Measurements from ENCODE around the gene SERAC1.

DNA sequence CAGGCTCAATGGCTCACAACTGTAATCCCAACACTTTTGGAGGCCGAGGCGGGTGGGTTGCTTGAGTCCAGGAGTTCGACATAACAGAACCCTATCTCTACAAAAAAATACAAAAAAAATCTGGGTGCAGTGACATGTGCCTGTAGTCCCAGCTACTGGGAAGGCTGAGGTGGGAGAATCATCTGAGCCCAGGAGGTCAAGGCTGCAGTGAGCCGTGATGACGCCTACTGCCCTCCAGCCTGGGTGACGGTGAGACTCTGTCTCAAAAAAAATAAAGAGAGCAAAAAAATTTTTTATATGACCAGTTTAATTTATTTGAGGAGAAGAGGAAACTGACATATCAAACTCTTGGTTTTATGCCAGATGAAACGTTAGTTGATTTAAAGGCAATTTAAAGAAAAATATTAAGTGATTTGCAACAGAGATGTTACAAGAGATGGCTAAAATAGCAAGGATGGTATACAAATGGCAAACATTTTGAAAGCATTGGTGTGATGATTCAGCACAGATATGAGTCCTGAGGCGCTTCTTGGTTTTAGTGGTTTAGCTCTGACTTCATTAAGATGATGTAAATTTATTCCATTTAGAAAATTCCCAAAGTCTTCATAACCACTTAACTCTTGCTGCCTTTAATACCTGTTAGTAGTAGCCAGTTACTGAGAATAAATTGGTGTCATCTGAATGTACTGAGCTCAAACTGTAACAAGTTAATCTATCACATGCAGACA is 17.8 kb upstream of the SERAC1 start:
- TF ChIP-seq JUN (IDR thresholded peaks at IDR 0.05), result no peak
- no peak for TF ChIP-seq NPAS2 (CRISPR knock-in tag; IDR thresholded peaks at IDR 0.05; ENCODE audit: borderline replicate concordance)
- TF ChIP-seq, protein P1, sequence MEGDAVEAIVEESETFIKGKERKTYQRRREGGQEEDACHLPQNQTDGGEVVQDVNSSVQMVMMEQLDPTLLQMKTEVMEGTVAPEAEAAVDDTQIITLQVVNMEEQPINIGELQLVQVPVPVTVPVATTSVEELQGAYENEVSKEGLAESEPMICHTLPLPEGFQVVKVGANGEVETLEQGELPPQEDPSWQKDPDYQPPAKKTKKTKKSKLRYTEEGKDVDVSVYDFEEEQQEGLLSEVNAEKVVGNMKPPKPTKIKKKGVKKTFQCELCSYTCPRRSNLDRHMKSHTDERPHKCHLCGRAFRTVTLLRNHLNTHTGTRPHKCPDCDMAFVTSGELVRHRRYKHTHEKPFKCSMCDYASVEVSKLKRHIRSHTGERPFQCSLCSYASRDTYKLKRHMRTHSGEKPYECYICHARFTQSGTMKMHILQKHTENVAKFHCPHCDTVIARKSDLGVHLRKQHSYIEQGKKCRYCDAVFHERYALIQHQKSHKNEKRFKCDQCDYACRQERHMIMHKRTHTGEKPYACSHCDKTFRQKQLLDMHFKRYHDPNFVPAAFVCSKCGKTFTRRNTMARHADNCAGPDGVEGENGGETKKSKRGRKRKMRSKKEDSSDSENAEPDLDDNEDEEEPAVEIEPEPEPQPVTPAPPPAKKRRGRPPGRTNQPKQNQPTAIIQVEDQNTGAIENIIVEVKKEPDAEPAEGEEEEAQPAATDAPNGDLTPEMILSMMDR (IDR thresholded peaks at IDR 0.05), result no peak
- TF ChIP-seq POLR2A (IDR thresholded peaks at IDR 0.05; ENCODE audit: low read length), result no peak
- no peak for TF ChIP-seq RNF2 (IDR thresholded peaks at IDR 0.05; ENCODE audit: borderline replicate concordance, low read depth)
- no peak for TF ChIP-seq SREBF2 (IDR thresholded peaks at IDR 0.05)
- TF ChIP-seq, protein P2, sequence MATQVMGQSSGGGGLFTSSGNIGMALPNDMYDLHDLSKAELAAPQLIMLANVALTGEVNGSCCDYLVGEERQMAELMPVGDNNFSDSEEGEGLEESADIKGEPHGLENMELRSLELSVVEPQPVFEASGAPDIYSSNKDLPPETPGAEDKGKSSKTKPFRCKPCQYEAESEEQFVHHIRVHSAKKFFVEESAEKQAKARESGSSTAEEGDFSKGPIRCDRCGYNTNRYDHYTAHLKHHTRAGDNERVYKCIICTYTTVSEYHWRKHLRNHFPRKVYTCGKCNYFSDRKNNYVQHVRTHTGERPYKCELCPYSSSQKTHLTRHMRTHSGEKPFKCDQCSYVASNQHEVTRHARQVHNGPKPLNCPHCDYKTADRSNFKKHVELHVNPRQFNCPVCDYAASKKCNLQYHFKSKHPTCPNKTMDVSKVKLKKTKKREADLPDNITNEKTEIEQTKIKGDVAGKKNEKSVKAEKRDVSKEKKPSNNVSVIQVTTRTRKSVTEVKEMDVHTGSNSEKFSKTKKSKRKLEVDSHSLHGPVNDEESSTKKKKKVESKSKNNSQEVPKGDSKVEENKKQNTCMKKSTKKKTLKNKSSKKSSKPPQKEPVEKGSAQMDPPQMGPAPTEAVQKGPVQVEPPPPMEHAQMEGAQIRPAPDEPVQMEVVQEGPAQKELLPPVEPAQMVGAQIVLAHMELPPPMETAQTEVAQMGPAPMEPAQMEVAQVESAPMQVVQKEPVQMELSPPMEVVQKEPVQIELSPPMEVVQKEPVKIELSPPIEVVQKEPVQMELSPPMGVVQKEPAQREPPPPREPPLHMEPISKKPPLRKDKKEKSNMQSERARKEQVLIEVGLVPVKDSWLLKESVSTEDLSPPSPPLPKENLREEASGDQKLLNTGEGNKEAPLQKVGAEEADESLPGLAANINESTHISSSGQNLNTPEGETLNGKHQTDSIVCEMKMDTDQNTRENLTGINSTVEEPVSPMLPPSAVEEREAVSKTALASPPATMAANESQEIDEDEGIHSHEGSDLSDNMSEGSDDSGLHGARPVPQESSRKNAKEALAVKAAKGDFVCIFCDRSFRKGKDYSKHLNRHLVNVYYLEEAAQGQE (IDR thresholded peaks at IDR 0.05), result no peak
- TF ChIP-seq MAFK (IDR thresholded peaks at IDR 0.05; ENCODE audit: partially characterized antibody), result no peak

Measured in A549 (cell line).